Upper lobe of left lung (tissue), 6 donors: ENCODE data around the gene REC8. TPM values are rescaled to one million over a fixed set of nuclear protein-coding genes. Genes with fewer than 3 reads are reported as not detected.
A peak's percentile ranks its signal among the peaks of the same experiment; 100 is the strongest.

Source experiments
- ATAC-seq, 2 donors: fragments of 200-7000 bp; cut with Tn5 transposase; one replicate each; pipeline ENCODE4 v1.9.1; 2022; ENCODE audit warnings: mild to moderate bottlenecking in 2 of 2, moderate library complexity in 2 of 2; ENCODE audit not compliant: low FRiP score in 2 of 2
- DNase-seq, 2 donors: peaks; one replicate each; pipeline ENCODE4 v3.0.0-alpha.2; 2019 to 2020
- H3K27ac ChIP-seq, 4 donors: fragments of 200-600 bp; sonication (generic); one replicate each; pipeline ENCODE4 v1.5.1; 2016 to 2019
- H3K27me3 ChIP-seq, 4 donors: fragments of 200-600 bp; sonication (generic); one replicate each; pipeline ENCODE4 v1.5.1; 2017 to 2019
- H3K36me3 ChIP-seq, 4 donors: fragments of 200-600 bp; sonication (generic); one replicate each; pipeline ENCODE4 v1.5.1; 2016 to 2019
- H3K4me1 ChIP-seq, 4 donors: fragments of 200-600 bp; sonication (generic); one replicate each; pipeline ENCODE4 v1.5.1; 2018 to 2019
- H3K4me3 ChIP-seq, 4 donors: fragments of 200-600 bp; sonication (generic); one replicate each; pipeline ENCODE4 v1.5.1; 2017 to 2019; ENCODE audit warnings: mild to moderate bottlenecking in 2 of 4, moderate library complexity in 1 of 4
- H3K9me3 ChIP-seq, 4 donors: fragments of 200-600 bp; sonication (generic); one replicate each; pipeline ENCODE4 v1.5.1; 2018 to 2019
- EP300 ChIP-seq, 4 donors: sonication (generic); formaldehyde crosslinking; IDR thresholded peaks; one replicate each; pipeline ENCODE4 v1.5.1; 2017; ENCODE audit warnings: antibody characterized with exemption in 4 of 4, control low read depth in 2 of 4
- POLR2A ChIP-seq, 4 donors: fragments of 450-650 bp; IDR thresholded peaks; one replicate each; pipeline ENCODE4 v1.5.1; 2016 to 2017; ENCODE audit warnings: antibody characterized with exemption in 4 of 4, mild to moderate bottlenecking in 2 of 4
- POLR2AphosphoS5 ChIP-seq, 2 donors: sonication (generic); formaldehyde crosslinking; IDR thresholded peaks; one replicate each; pipeline ENCODE4 v1.5.1; 2017; ENCODE audit warnings: antibody characterized with exemption in 2 of 2
- WGBS, 2 donors: methylation state at CpG; one replicate each; pipeline ENCODE4 v1.1.5; 2017 to 2018; 5-methylcytosine and 5-hydroxymethylcytosine counted together
- total RNA-seq, 6 donors: library from RNA; depleted of rRNA in 4 of 6; stranded (reverse); fragments of >200 nt in 4 of 6; gene quantifications; one replicate each; pipeline versions ENCODE4 v1.1.0 to v1.2.1, GENCODE V29; 2016 to 2021
- TF ChIP-seq, protein P1 (sequence below), 6 experiments: fragments of 450-650 bp in 4 of 6; fragments of 200-600 bp in 2 of 6; sonication (generic) in 2 of 6; IDR thresholded peaks; one replicate each; pipeline ENCODE4 v1.5.1; 2016 to 2019; ENCODE audit warnings: antibody characterized with exemption in 6 of 6
- donor health status: DM: no; HTN: no; CAD: no; lungs with moderate emphysema.
- donor health status: DM: no; HTN: yes; CAD: no; lungs with severe emphysema.

Gene REC8
- total RNA-seq, 6 donors from 2014 or later, result 16.0 to 76.5 (median 29.4) TPM

- 94% methylated on average over 11 of the region's 11 CpGs for WGBS, 2 donors
- H3K27ac ChIP-seq, result peak overlapping the region; percentile 89 to 99 (median 90)
- no peak for ATAC-seq
- peaks cover 49 to 75% (median 65%) of the 10 kb centered on the region in 4 donors for H3K36me3 ChIP-seq
- peaks cover 30 to 44% (median 31%) of the 10 kb centered on the region in 4 donors for H3K4me1 ChIP-seq
- TF ChIP-seq, protein P1, sequence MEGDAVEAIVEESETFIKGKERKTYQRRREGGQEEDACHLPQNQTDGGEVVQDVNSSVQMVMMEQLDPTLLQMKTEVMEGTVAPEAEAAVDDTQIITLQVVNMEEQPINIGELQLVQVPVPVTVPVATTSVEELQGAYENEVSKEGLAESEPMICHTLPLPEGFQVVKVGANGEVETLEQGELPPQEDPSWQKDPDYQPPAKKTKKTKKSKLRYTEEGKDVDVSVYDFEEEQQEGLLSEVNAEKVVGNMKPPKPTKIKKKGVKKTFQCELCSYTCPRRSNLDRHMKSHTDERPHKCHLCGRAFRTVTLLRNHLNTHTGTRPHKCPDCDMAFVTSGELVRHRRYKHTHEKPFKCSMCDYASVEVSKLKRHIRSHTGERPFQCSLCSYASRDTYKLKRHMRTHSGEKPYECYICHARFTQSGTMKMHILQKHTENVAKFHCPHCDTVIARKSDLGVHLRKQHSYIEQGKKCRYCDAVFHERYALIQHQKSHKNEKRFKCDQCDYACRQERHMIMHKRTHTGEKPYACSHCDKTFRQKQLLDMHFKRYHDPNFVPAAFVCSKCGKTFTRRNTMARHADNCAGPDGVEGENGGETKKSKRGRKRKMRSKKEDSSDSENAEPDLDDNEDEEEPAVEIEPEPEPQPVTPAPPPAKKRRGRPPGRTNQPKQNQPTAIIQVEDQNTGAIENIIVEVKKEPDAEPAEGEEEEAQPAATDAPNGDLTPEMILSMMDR (IDR thresholded peaks at IDR 0.05), result no peak
- no peak for TF ChIP-seq EP300 (IDR thresholded peaks at IDR 0.05)
- no peak for TF ChIP-seq POLR2A (IDR thresholded peaks at IDR 0.05)
- no peak for TF ChIP-seq POLR2AphosphoS5 (IDR thresholded peaks at IDR 0.05)
- no peaks in the 10 kb centered on the region for H3K27me3 ChIP-seq
- DNase-seq, result no peak
- no peak overlapping the region for H3K4me3 ChIP-seq
- H3K9me3 ChIP-seq, result no peaks in the 10 kb centered on the region
These were observed 11.9 kb upstream of the REC8 start for GRCh38 chr14:24159777-24160498.

- no peaks in the 10 kb centered on the region for H3K27me3 ChIP-seq
- no peak for DNase-seq
- no peak overlapping the region for H3K4me3 ChIP-seq
- peak overlapping the region; percentile 89 to 99 (median 90) for H3K27ac ChIP-seq
- no peak for ATAC-seq
- WGBS, 2 donors, result 87 to 96% methylated on average over 3 to 4 of the region's 4 CpGs
- H3K36me3 ChIP-seq, result peaks cover 49 to 75% (median 65%) of the 10 kb centered on the region in 4 donors
- peaks cover 30 to 48% (median 31%) of the 10 kb centered on the region in 4 donors for H3K4me1 ChIP-seq
- TF ChIP-seq EP300 (IDR thresholded peaks at IDR 0.05), result no peak
- TF ChIP-seq POLR2A (IDR thresholded peaks at IDR 0.05), result no peak
- TF ChIP-seq, protein P1 (IDR thresholded peaks at IDR 0.05), result no peak
- TF ChIP-seq POLR2AphosphoS5 (IDR thresholded peaks at IDR 0.05), result no peak
- no peaks in the 10 kb centered on the region for H3K9me3 ChIP-seq
These were observed 11.4 kb upstream of the REC8 start for GRCh38 chr14:24160499-24160849.

DNA sequence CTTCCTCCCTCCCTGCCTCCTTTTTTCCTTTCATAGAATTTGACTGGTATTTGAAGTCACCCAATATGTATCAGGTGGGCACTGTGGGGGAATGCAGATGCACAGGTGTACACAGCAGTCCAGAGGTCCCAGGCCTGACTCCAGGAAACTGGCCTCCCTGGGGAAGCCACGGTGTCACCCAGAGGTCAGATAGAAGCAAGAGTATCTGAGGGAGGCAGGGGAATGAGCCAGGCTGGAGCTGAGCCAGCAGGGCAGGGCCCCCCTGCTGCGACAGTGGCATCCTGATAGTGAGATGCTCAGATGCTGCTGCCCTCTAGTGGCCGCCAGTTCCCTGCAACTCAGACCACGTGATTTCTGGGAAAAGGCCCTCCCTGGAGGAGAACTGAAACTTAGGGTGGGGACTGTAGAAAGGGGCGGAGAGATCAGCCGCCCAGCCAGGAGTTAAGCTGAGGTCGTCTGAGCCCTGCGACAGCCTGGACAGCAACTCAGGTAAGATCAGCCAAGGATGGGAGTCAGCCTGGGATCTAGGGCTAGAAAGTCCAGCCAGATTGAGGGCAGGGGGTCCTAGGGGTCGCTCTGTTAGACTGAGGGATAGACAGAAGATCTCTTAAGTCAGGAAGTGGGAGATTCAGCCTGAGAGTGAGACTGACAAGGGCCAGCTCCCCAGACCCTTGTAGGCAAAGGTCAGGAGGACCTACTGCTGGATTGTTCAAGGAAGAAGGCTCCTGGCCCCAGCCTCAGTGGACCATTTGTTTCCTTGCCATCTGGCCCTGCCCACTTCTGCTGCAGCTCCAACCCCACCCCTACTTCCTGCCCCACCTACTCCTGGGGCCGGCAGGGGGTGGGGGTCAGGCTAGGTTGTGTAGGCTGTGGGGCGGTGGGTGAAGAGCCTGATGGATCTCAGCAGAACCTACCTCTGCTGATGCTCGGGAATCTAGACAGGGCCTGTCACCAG lies 10.8 kb upstream of the REC8 start, which contains the start of gene IRF9:
Gene IRF9, plus strand, starts transcription at position 416 of the 955 bp plus-strand sequence. CDS start 880 bp downstream, outside the sequence.
- DNase-seq, result peak; percentile 92 to 98
- peak within 1 kb of the TSS; percentile 89 to 99 (median 90) for H3K27ac ChIP-seq
- H3K4me3 ChIP-seq, result peak within 1 kb of the TSS; percentile 49 to 84 (median 70)
- WGBS, 2 donors, result 0% methylated on average over 8 to 12 of the region's 12 CpGs
- peaks cover 30 to 52% (median 31%) of the 10 kb centered on the region in 4 donors for H3K4me1 ChIP-seq
- TF ChIP-seq EP300 (IDR thresholded peaks at IDR 0.05) (peak in 3 of 4 donors; percentile 19 to 97 (median 71)), POLR2AphosphoS5 (IDR thresholded peaks at IDR 0.05) (peak; percentile 93 to 98), POLR2A (IDR thresholded peaks at IDR 0.05) (peak in 3 of 4 donors; percentile 61 to 87 (median 70))
- TF ChIP-seq, protein P1 (IDR thresholded peaks at IDR 0.05), result peak; percentile 90 to 99 (median 99)
- peak; percentile 95 to 96 for ATAC-seq
- H3K36me3 ChIP-seq, result peaks cover 48 to 75% (median 65%) of the 10 kb centered on the region in 4 donors
- no peaks in the 10 kb centered on the region for H3K9me3 ChIP-seq
- no peaks in the 10 kb centered on the region for H3K27me3 ChIP-seq

GRCh38 chr14:24162093-24162492 lies 9.8 kb upstream of the REC8 start:
- H3K4me3 ChIP-seq, result peak overlapping the region; percentile 49 to 84 (median 70)
- no peaks in the 10 kb centered on the region for H3K27me3 ChIP-seq
- ATAC-seq, result no peak
- no peak for TF ChIP-seq POLR2A (IDR thresholded peaks at IDR 0.05)
- TF ChIP-seq POLR2AphosphoS5 (IDR thresholded peaks at IDR 0.05), result no peak
- TF ChIP-seq, protein P1 (IDR thresholded peaks at IDR 0.05), result no peak
- TF ChIP-seq EP300 (IDR thresholded peaks at IDR 0.05), result no peak
- DNase-seq, result no peak
- peaks cover 30 to 52% (median 31%) of the 10 kb centered on the region in 4 donors for H3K4me1 ChIP-seq
- no peaks in the 10 kb centered on the region for H3K9me3 ChIP-seq
- 23 to 42% methylated on average over 8 of the region's 8 CpGs for WGBS, 2 donors
- H3K36me3 ChIP-seq, result peaks cover 46 to 75% (median 64%) of the 10 kb centered on the region in 4 donors
- peak overlapping the region; percentile 89 to 99 (median 90) for H3K27ac ChIP-seq
